Astrocyte of the cerebellum (primary cell): ENCODE measurements around the gene ZNF664.

Source experiments
- DNase-seq: peaks from one replicate; pipeline ENCODE4 v3.0.0-alpha.2; 2011; ENCODE audit warnings: low read depth
- H3K4me3 ChIP-seq: 2 replicates; pipeline ENCODE4 v1.5.1; 2011; ENCODE audit warnings: mild to moderate bottlenecking, low read depth, low read length, moderate library complexity
- CTCF ChIP-seq: IDR thresholded peaks from 2 replicates; pipeline ENCODE4 v1.5.1; 2012; ENCODE audit warnings: low read length, low read depth, moderate library complexity, mild to moderate bottlenecking; ENCODE audit errors: missing control alignments
- in situ Hi-C: cut with HindIII; loops from 2 replicates; pipeline ENCODE4 v1.10.0; 2017; ENCODE audit warnings: low sequenced_read_pairs

ZNF664 gene

GRCh38 chr12:123986374-123986965 lies 13.5 kb downstream of the ZNF664 start:
- in situ Hi-C loops = loop anchor here (10.0 to 25.0 kb wide), 2 partner anchors 272 to 324 kb away; partner anchors contain the start of genes ATP6V0A2 and TCTN2
- no peak for TF ChIP-seq CTCF
- no peak overlapping the region for H3K4me3 ChIP-seq
- no peak for DNase-seq

- no peak overlapping the region for H3K4me3 ChIP-seq
- DNase-seq = no peak
- no peak for TF ChIP-seq CTCF
- in situ Hi-C loops = loop anchor here (10.0 to 25.0 kb wide), 2 partner anchors 272 to 325 kb away; partner anchors contain the start of genes ATP6V0A2 and TCTN2
These were observed 14.0 kb downstream of the ZNF664 start for GRCh38 chr12:123987022-123987421.

- no peak for TF ChIP-seq CTCF
- in situ Hi-C loops = loop anchor here (10.0 to 25.0 kb wide), 2 partner anchors 274 to 327 kb away; partner anchors contain the start of genes ATP6V0A2 and TCTN2
- DNase-seq = no peak
- H3K4me3 ChIP-seq = no peak overlapping the region
These were observed 16.2 kb downstream of the ZNF664 start for GRCh38 chr12:123989168-123989567.

GRCh38 chr12:123989753-123990152 lies 16.7 kb downstream of the ZNF664 start:
- DNase-seq = no peak
- H3K4me3 ChIP-seq = no peak overlapping the region
- in situ Hi-C loops = loop anchor here (10.0 to 25.0 kb wide), 2 partner anchors 275 to 327 kb away; partner anchors contain the start of genes ATP6V0A2 and TCTN2
- TF ChIP-seq CTCF = no peak

GRCh38 chr12:123990511-123990910 lies 17.5 kb downstream of the ZNF664 start:
- H3K4me3 ChIP-seq = no peak overlapping the region
- TF ChIP-seq CTCF = no peak
- in situ Hi-C loops = loop anchor here (25.0 kb wide), 1 partner anchor 328 kb away; the partner anchor contains the start of gene TCTN2
- no peak for DNase-seq

- in situ Hi-C loops = loop anchor here (25.0 kb wide), 1 partner anchor 329 kb away; the partner anchor contains the start of gene TCTN2
- TF ChIP-seq CTCF = no peak
- no peak overlapping the region for H3K4me3 ChIP-seq
- DNase-seq = no peak
These were observed 18.4 kb downstream of the ZNF664 start for GRCh38 chr12:123991372-123991951.
